SK-N-MC (cell line): ENCODE measurements around the gene WBP11.

Experiments
- DNase-seq: peaks from one replicate; pipeline ENCODE4 v3.0.0-alpha.2; 2011; ENCODE audit warnings: low read depth, low spot score
- H3K27ac ChIP-seq: fragments of 200-600 bp; sonication (generic); 2 replicates; pipeline ENCODE4 v1.5.1; 2016; ENCODE audit warnings: mixed run types
- H3K36me3 ChIP-seq: fragments of 200-600 bp; sonication (generic); 2 replicates; pipeline ENCODE4 v1.6.1; 2017; ENCODE audit warnings: antibody characterized with exemption, low read length, mixed read lengths; ENCODE audit not compliant: insufficient read depth
- H3K4me3 ChIP-seq: fragments of 200-600 bp; sonication (generic); 2 replicates; pipeline ENCODE4 v1.5.1; 2016
- H3K9ac ChIP-seq: fragments of 200-600 bp; sonication (generic); 2 replicates; pipeline ENCODE4 v1.8.0; 2017; ENCODE audit warnings: mixed run types, mixed read lengths; ENCODE audit not compliant: insufficient read length
- H3K9me3 ChIP-seq: fragments of 200-600 bp; sonication (generic); 2 replicates; pipeline ENCODE4 v1.6.1; 2017; ENCODE audit warnings: low read depth, mild to moderate bottlenecking, antibody characterized with exemption, low read length, moderate library complexity, mixed read lengths
- EZH2 ChIP-seq: fragments of 200-600 bp; sonication (generic); IDR thresholded peaks from one replicate; pipeline ENCODE4 v1.6.1; 2017; ENCODE audit warnings: antibody characterized with exemption
- FOXP2 ChIP-seq: optimal IDR thresholded peaks from 2 replicates; pipeline ENCODE3; 2011; ENCODE audit warnings: mild to moderate bottlenecking, moderate library complexity; ENCODE audit not compliant: insufficient read depth; ENCODE audit errors: extremely low read length, control extremely low read depth
- POLR2AphosphoS5 ChIP-seq: IDR thresholded peaks from 2 replicates; pipeline ENCODE4 v1.6.1; 2012; ENCODE audit warnings: mild to moderate bottlenecking, low read depth, low read length, borderline replicate concordance

WBP11 gene

GRCh38 chr12:14803011-14803829 is at the start of gene WBP11, which contains the start of gene C12orf60:
Gene WBP11, minus strand, starts transcription at chr12:14803478. Its CDS starts 2,095 bp downstream, at chr12:14801383.
Gene C12orf60, plus strand, starts transcription at chr12:14803670. Its CDS starts 19,266 bp downstream, at chr12:14822936.
- peak within 1 kb of the TSS; percentile 57; the same call in 1 of the 2 replicates for H3K27ac ChIP-seq
- H3K4me3 ChIP-seq: peak within 1 kb of the TSS; percentile 90
- no peaks in the 10 kb centered on the region for H3K9me3 ChIP-seq
- DNase-seq: peak; percentile 98
- H3K36me3 ChIP-seq: peaks cover 29% of the 10 kb centered on the region
- TF ChIP-seq POLR2AphosphoS5 (peak; percentile 98), FOXP2 (no peak)
- H3K9ac ChIP-seq: peak within 1 kb of the TSS; percentile 93

GRCh38 chr12:14852880-14853279 is 49.6 kb upstream of the WBP11 start:
- TF ChIP-seq FOXP2 (no peak), EZH2 (no peak), POLR2AphosphoS5 (no peak)
- Histone ChIP-seq H3K4me3 (no peak overlapping the region), H3K9me3 (no peaks in the 10 kb centered on the region), H3K36me3 (no peaks in the 10 kb centered on the region), H3K27ac (no peak overlapping the region), H3K9ac (no peak overlapping the region)
- no peak for DNase-seq

GRCh38 chr12:14850929-14851663 is 47.8 kb upstream of the WBP11 start:
- TF ChIP-seq EZH2 (no peak), FOXP2 (no peak), POLR2AphosphoS5 (no peak)
- DNase-seq: no peak
- H3K36me3 ChIP-seq: no peaks in the 10 kb centered on the region
- no peak overlapping the region for H3K4me3 ChIP-seq
- H3K9me3 ChIP-seq: no peaks in the 10 kb centered on the region
- H3K9ac ChIP-seq: no peak overlapping the region
- no peak overlapping the region for H3K27ac ChIP-seq

GRCh38 chr12:14849661-14850060 is 46.4 kb upstream of the WBP11 start:
- Histone ChIP-seq H3K27ac (no peak overlapping the region), H3K9ac (no peak overlapping the region), H3K36me3 (no peaks in the 10 kb centered on the region), H3K4me3 (no peak overlapping the region), H3K9me3 (no peaks in the 10 kb centered on the region)
- no peak for TF ChIP-seq POLR2AphosphoS5
- TF ChIP-seq FOXP2: no peak
- no peak for TF ChIP-seq EZH2
- DNase-seq: no peak

- Histone ChIP-seq H3K9me3 (no peaks in the 10 kb centered on the region), H3K9ac (no peak overlapping the region), H3K36me3 (no peaks in the 10 kb centered on the region), H3K27ac (no peak overlapping the region), H3K4me3 (no peak overlapping the region)
- no peak for TF ChIP-seq EZH2
- no peak for TF ChIP-seq POLR2AphosphoS5
- TF ChIP-seq FOXP2: no peak
- no peak for DNase-seq
These were observed 43.8 kb upstream of the WBP11 start for GRCh38 chr12:14846876-14847580.

- Histone ChIP-seq H3K4me3 (no peak overlapping the region), H3K9ac (no peak overlapping the region), H3K27ac (no peak overlapping the region), H3K9me3 (no peaks in the 10 kb centered on the region), H3K36me3 (no peaks in the 10 kb centered on the region)
- no peak for DNase-seq
- TF ChIP-seq FOXP2: no peak
- TF ChIP-seq EZH2: no peak
- TF ChIP-seq POLR2AphosphoS5: no peak
These were observed 42.8 kb upstream of the WBP11 start for GRCh38 chr12:14846042-14846587.

GRCh38 chr12:14845350-14845750 is 42.1 kb upstream of the WBP11 start:
- H3K27ac ChIP-seq: no peak overlapping the region
- H3K4me3 ChIP-seq: no peak overlapping the region
- no peak overlapping the region for H3K9ac ChIP-seq
- peak; percentile 24 for DNase-seq
- no peaks in the 10 kb centered on the region for H3K9me3 ChIP-seq
- TF ChIP-seq EZH2 (no peak), FOXP2 (no peak), POLR2AphosphoS5 (no peak)
- no peaks in the 10 kb centered on the region for H3K36me3 ChIP-seq

- H3K4me3 ChIP-seq: no peak overlapping the region
- no peak overlapping the region for H3K27ac ChIP-seq
- H3K9ac ChIP-seq: no peak overlapping the region
- no peaks in the 10 kb centered on the region for H3K36me3 ChIP-seq
- H3K9me3 ChIP-seq: no peaks in the 10 kb centered on the region
- TF ChIP-seq EZH2: no peak
- no peak for TF ChIP-seq POLR2AphosphoS5
- TF ChIP-seq FOXP2: no peak
- DNase-seq: no peak
These were observed 41.1 kb upstream of the WBP11 start for GRCh38 chr12:14844401-14844800.
